ENCODE data around the gene HSDL2. TPM values are rescaled to one million over a fixed set of nuclear protein-coding genes. Genes with fewer than 3 reads are reported as not detected.
A peak's percentile ranks its signal among the peaks of the same experiment; 100 is the strongest.

HSDL2 gene
- 12.5 TPM for polyA plus RNA-seq (2012; ENCODE audit: insufficient read depth, insufficient read length, low read depth)

DNA sequence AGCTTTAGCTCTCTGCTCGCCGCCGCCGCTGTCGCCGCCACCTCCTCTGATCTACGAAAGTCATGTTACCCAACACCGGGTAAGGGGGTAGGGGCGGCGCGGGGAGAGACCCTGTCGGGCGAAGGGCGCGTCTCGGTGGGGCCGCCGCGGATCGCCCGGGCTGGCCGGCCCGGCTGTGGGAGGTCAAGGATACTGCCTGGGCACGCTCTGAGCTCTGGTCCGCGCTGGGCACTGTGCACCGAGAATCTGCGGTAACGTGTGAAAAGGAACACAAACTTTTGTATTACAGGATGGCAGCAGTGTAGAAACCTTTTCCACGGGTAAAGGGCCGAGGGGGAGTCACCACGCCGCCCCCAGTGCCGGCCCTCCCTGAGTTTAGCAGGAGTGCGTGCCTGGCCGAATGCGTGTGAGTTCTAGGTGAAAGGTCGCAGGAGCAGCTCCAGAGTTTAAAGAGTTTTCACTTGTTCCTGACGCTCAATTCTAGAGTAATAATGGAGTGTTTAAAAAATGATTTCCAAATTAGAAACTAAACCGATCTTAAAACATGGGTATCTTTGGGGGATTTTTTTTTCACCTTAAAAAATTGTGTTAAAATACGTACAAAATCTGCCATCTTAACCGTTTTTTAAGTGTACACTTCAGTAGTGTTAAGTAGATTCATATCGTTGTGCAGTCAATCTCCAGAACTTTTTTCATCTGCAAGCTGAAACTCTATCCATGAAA lies at the start of gene HSDL2:
Gene HSDL2, plus strand, starts transcription at position 7 of the 723 bp plus-strand sequence. Its CDS starts 56 bp downstream, at position 63.
- no peaks in the 10 kb centered on the region for H3K27me3 ChIP-seq

GRCh38 chr9:112331674-112331952 lies 48.3 kb upstream of the HSDL2 start:
- no peaks in the 10 kb centered on the region for H3K27me3 ChIP-seq
- peak overlapping the region; percentile 82; the same call in 1 of the 2 replicates for H3K4me3 ChIP-seq (ENCODE audit: low read depth, low read length)
- no peak for TF ChIP-seq CTCF (IDR thresholded peaks at IDR 0.05; ENCODE audit: low read depth, low read length)
- no peaks in the 10 kb centered on the region for H3K36me3 ChIP-seq
- no peak for DNase-seq
- no peaks in the 10 kb centered on the region for H3K9me3 ChIP-seq
- H3K4me1 ChIP-seq = no peaks in the 10 kb centered on the region

More for the DNA sequence above, at the start of gene HSDL2:
- H3K4me3 ChIP-seq (ENCODE audit: low read depth, low read length) = peak within 1 kb of the TSS; percentile 91
- DNase-seq = no peak
- H3K9me3 ChIP-seq = no peaks in the 10 kb centered on the region
- H3K4me1 ChIP-seq = no peaks in the 10 kb centered on the region
- TF ChIP-seq CTCF (IDR thresholded peaks at IDR 0.05; ENCODE audit: low read depth, low read length) = no peak
- H3K36me3 ChIP-seq = no peaks in the 10 kb centered on the region

- Histone ChIP-seq H3K4me1 (no peaks in the 10 kb centered on the region), H3K9me3 (no peaks in the 10 kb centered on the region), H3K27me3 (no peaks in the 10 kb centered on the region), H3K4me3 (ENCODE audit: low read depth, low read length) (peak overlapping the region; percentile 82), H3K36me3 (no peaks in the 10 kb centered on the region)
- no peak for DNase-seq
- no peak for TF ChIP-seq CTCF (IDR thresholded peaks at IDR 0.05; ENCODE audit: low read depth, low read length)
Measured at GRCh38 chr9:112332214-112332613, 47.7 kb upstream of the HSDL2 start.

DNA sequence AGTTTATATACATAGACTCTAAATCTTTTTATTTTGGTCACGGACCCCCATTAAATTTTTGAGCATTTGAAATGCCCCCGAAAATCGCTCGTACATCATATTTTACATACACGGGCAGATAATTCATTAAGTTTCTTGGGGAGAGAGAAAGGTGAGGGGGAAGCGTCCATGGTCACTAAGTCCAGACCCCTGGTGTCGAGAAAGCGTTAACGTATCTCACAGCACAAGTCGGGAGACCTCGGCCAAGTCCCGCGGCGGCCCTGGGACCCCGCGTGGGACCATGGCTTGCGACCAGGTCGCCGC lies 47.3 kb upstream of the HSDL2 start:
- no peak for DNase-seq
- Histone ChIP-seq H3K9me3 (no peaks in the 10 kb centered on the region), H3K27me3 (no peaks in the 10 kb centered on the region), H3K4me3 (ENCODE audit: low read depth, low read length) (peak overlapping the region; percentile 82), H3K36me3 (no peaks in the 10 kb centered on the region), H3K4me1 (no peaks in the 10 kb centered on the region)
- TF ChIP-seq CTCF (IDR thresholded peaks at IDR 0.05; ENCODE audit: low read depth, low read length) = no peak; the same call in 1 of the 2 replicates

DNA sequence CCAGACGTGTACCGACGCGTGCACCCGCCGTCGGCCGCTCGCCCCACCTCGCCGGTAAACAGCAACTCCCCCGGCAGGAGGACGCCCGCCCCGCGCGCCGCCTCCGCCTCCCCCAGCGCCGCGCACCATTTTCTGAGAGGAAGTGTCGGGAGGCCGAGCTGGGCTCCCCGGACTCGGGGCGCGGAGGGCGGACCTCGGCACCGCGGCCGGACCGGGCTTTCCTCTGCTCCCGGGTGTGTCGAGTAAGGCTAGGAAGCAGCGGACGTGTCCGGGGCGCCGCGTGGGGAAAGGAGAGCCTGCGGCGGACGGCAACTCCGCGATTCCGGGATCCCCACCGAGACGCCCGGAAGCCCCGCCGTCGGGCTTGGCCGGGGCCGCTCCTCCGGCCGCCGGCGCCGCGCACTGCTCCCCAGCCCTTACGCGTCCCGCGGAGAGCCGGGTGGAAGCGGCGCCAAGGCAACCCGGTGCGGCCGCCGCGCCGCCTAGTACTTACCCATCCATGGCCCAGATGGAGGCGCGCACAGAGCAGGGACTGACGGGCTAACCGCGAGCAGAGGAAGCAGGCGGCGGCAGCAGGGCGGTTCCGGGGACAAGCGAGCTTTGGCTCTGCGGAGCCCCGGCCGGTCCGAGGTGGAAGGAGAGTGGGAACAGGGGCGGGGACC lies 46.8 kb upstream of the HSDL2 start, which contains the start of gene PTBP3:
Gene PTBP3, minus strand, starts transcription at position 643 of the 662 bp plus-strand sequence. CDS start 35,754 bp downstream, outside the sequence.
- Histone ChIP-seq H3K36me3 (no peaks in the 10 kb centered on the region), H3K4me1 (no peaks in the 10 kb centered on the region), H3K4me3 (ENCODE audit: low read depth, low read length) (peak within 1 kb of the TSS; percentile 82), H3K9me3 (no peaks in the 10 kb centered on the region), H3K27me3 (no peaks in the 10 kb centered on the region)
- DNase-seq = peak; percentile 81
- TF ChIP-seq CTCF (IDR thresholded peaks at IDR 0.05; ENCODE audit: low read depth, low read length) = no peak

All from BE2C (cell line).